Aorta (tissue), 5 donors: Measurements from ENCODE around the gene FCHSD2. TPM values are rescaled to one million over a fixed set of nuclear protein-coding genes. Genes with fewer than 3 reads are reported as not detected.
"Not testable (repeated sequence)": the region's sequence is repeated elsewhere in the genome, so short reads cannot be mapped to it uniquely, and the experiment has no call there.

Experiments
- ATAC-seq: fragments of 200-7000 bp; cut with Tn5 transposase; one replicate; pipeline ENCODE4 v1.9.1; 2022; ENCODE audit warnings: moderate library complexity; ENCODE audit not compliant: low FRiP score
- DNase-seq, 2 donors: peaks; one replicate each; pipeline ENCODE4 v3.0.0-alpha.2; 2020
- H3K27ac ChIP-seq, 2 donors: one replicate each; pipeline ENCODE4 v1.5.1; 2013; ENCODE audit warnings: low read length in 2 of 2, mild to moderate bottlenecking in 2 of 2, moderate library complexity in 2 of 2, control low read depth in 1 of 2, inconsistent platforms in 1 of 2, low read depth in 1 of 2
- H3K27me3 ChIP-seq, 2 donors: one replicate each; pipeline ENCODE4 v1.6.1; 2013; ENCODE audit warnings: control low read depth in 1 of 2, low read length in 1 of 2, mild to moderate bottlenecking in 1 of 2, moderate library complexity in 1 of 2; ENCODE audit not compliant: insufficient read depth in 2 of 2, control insufficient read depth in 1 of 2
- H3K36me3 ChIP-seq, 2 donors: one replicate each; pipeline ENCODE4 v1.6.1; 2013; ENCODE audit warnings: control low read depth in 1 of 2, low read length in 1 of 2, mild to moderate bottlenecking in 1 of 2; ENCODE audit not compliant: insufficient read depth in 2 of 2, control insufficient read depth in 1 of 2
- H3K4me1 ChIP-seq, 2 donors: one replicate each; pipeline ENCODE4 v1.6.1; 2013; ENCODE audit warnings: low read length in 2 of 2, control low read depth in 1 of 2, mild to moderate bottlenecking in 1 of 2, moderate library complexity in 1 of 2; ENCODE audit not compliant: insufficient read depth in 2 of 2, control insufficient read depth in 1 of 2
- H3K4me3 ChIP-seq, 2 donors: one replicate each; pipeline ENCODE4 v1.5.1; 2013; ENCODE audit warnings: low read length in 2 of 2, control low read depth in 1 of 2, mild to moderate bottlenecking in 1 of 2
- H3K9me3 ChIP-seq: one replicate; pipeline ENCODE4 v1.6.1; 2013; ENCODE audit warnings: mild to moderate bottlenecking, low read length; ENCODE audit not compliant: control insufficient read depth
- whole genome bisulfite sequencing, 2 donors: extraction: QIAGEN DNeasy Blood & Tissue Kit; methylation state at CpG; one replicate each; pipeline ENCODE4 v1.1.7; 2013; 5-methylcytosine and 5-hydroxymethylcytosine counted together
- intact Hi-C, 2 donors: fragments of 100-400 bp; cut with DNase I; formaldehyde crosslinking; loops; one replicate each; pipeline versions ENCODE4 v1.14.2 to v1.15.0; 2022
- polyA plus RNA-seq, 2 donors: library from polyadenylated mRNA; stranded (reverse); fragments of 200-250 nt; gene quantifications; one replicate each; pipeline ENCODE4 v1.2.3, GENCODE V29; 2013
- total RNA-seq, 2 donors: library from RNA; stranded (reverse); fragmentation: NEBNext Ultra II Directional; extraction: Animal tissue kit (Norgen Biotek cat#: 25700); gene quantifications; one replicate each; pipeline ENCODE4 v1.2.1, GENCODE V29; 2021
- donor health status: healthy with polysubstance abuse.
- donor health status: Bipolar disorder and iron deficiency.
- donor health status: DM: no; HTN: no; CAD: no.
- donor health status: DM: no; HTN: no; CAD: no.
- donor health status: DM: yes; HTN: yes; CAD: no.

FCHSD2 gene
- total and polyA plus RNA-seq, 4 donors: 34.4 to 107 (median 62.2) TPM

- ATAC-seq (no peak), DNase-seq (no peak)
- WGBS, 2 donors: 37 to 43% methylated on average over 3 of the region's 3 CpGs
- H3K27me3 ChIP-seq: no peaks in the 10 kb centered on the region
- no peaks in the 10 kb centered on the region for H3K4me1 ChIP-seq
- no peak overlapping the region for H3K27ac ChIP-seq
- intact Hi-C loops: no loop called here
- H3K4me3 ChIP-seq: no peak overlapping the region
- no peaks in the 10 kb centered on the region for H3K9me3 ChIP-seq
- H3K36me3 ChIP-seq: no peaks in the 10 kb centered on the region
Observed at GRCh38 chr11:73034331-73034730, 107.8 kb downstream of the FCHSD2 start.

GRCh38 chr11:73030130-73030529 is 112.0 kb downstream of the FCHSD2 start:
- H3K4me3 ChIP-seq: no peak overlapping the region
- 96 to 98% methylated on average over 3 of the region's 3 CpGs for WGBS, 2 donors
- H3K4me1 ChIP-seq: no peaks in the 10 kb centered on the region
- ATAC-seq (no peak), DNase-seq (no peak)
- no peaks in the 10 kb centered on the region for H3K9me3 ChIP-seq
- intact Hi-C loops: no loop called here
- H3K36me3 ChIP-seq: no peaks in the 10 kb centered on the region
- H3K27ac ChIP-seq: no peak overlapping the region
- no peaks in the 10 kb centered on the region for H3K27me3 ChIP-seq

GRCh38 chr11:73029403-73029802 is 112.7 kb downstream of the FCHSD2 start:
- intact Hi-C loops: no loop called here
- WGBS, 2 donors: 87 to 96% methylated on average over 2 of the region's 2 CpGs

GRCh38 chr11:73028611-73029010 is 113.5 kb downstream of the FCHSD2 start:
- intact Hi-C loops: no loop called here
- DNase-seq (no peak), ATAC-seq (no peak)
- Histone ChIP-seq H3K4me1 (no peaks in the 10 kb centered on the region), H3K27me3 (no peaks in the 10 kb centered on the region), H3K4me3 (no peak overlapping the region), H3K36me3 (no peaks in the 10 kb centered on the region), H3K27ac (no peak overlapping the region), H3K9me3 (no peaks in the 10 kb centered on the region)
- 91 to 93% methylated on average over 4 of the region's 4 CpGs for WGBS, 2 donors

More at GRCh38 chr11:73029403-73029802, 112.7 kb downstream of the FCHSD2 start:
- no peaks in the 10 kb centered on the region for H3K9me3 ChIP-seq
- H3K27ac ChIP-seq: no peak overlapping the region
- no peaks in the 10 kb centered on the region for H3K36me3 ChIP-seq
- H3K27me3 ChIP-seq: no peaks in the 10 kb centered on the region
- ATAC-seq: no peak
- no peak for DNase-seq
- no peaks in the 10 kb centered on the region for H3K4me1 ChIP-seq
- H3K4me3 ChIP-seq: no peak overlapping the region

GRCh38 chr11:73027840-73028239 is 114.3 kb downstream of the FCHSD2 start:
- 99 to 100% methylated on average over 2 of the region's 2 CpGs for WGBS, 2 donors
- H3K9me3 ChIP-seq, H3K4me1 ChIP-seq, H3K27ac ChIP-seq, H3K4me3 ChIP-seq, ATAC-seq, DNase-seq, intact Hi-C loops, H3K27me3 ChIP-seq, H3K36me3 ChIP-seq: not testable (repeated sequence)

- H3K27me3 ChIP-seq: no peaks in the 10 kb centered on the region
- intact Hi-C loops: no loop called here
Observed at GRCh38 chr11:73024639-73025038, 117.5 kb downstream of the FCHSD2 start.

GRCh38 chr11:73019996-73020395 is 122.1 kb downstream of the FCHSD2 start:
- DNase-seq (no peak), ATAC-seq (no peak)
- intact Hi-C loops: no loop called here
- Histone ChIP-seq H3K4me3 (no peak overlapping the region), H3K27me3 (no peaks in the 10 kb centered on the region), H3K4me1 (no peaks in the 10 kb centered on the region), H3K27ac (no peak overlapping the region), H3K36me3 (no peaks in the 10 kb centered on the region), H3K9me3 (no peaks in the 10 kb centered on the region)
- 81 to 84% methylated on average over 1 of the region's 1 CpG for WGBS, 2 donors

More at GRCh38 chr11:73024639-73025038, 117.5 kb downstream of the FCHSD2 start:
- no peak overlapping the region for H3K27ac ChIP-seq
- no peaks in the 10 kb centered on the region for H3K4me1 ChIP-seq
- H3K9me3 ChIP-seq: no peaks in the 10 kb centered on the region
- H3K4me3 ChIP-seq: no peak overlapping the region
- WGBS, 2 donors: 95 to 96% methylated on average over 5 of the region's 5 CpGs
- ATAC-seq (no peak), DNase-seq (no peak)
- no peaks in the 10 kb centered on the region for H3K36me3 ChIP-seq

GRCh38 chr11:73019449-73019848 is 122.7 kb downstream of the FCHSD2 start:
- H3K9me3 ChIP-seq: no peaks in the 10 kb centered on the region
- H3K27me3 ChIP-seq: no peaks in the 10 kb centered on the region
- DNase-seq: no peak
- intact Hi-C loops: no loop called here
- H3K4me3 ChIP-seq: no peak overlapping the region
- no peak overlapping the region for H3K27ac ChIP-seq
- ATAC-seq: no peak
- H3K36me3 ChIP-seq: no peaks in the 10 kb centered on the region
- no peaks in the 10 kb centered on the region for H3K4me1 ChIP-seq

- Histone ChIP-seq H3K27ac (no peak overlapping the region), H3K36me3 (no peaks in the 10 kb centered on the region), H3K4me3 (no peak overlapping the region), H3K9me3 (no peaks in the 10 kb centered on the region), H3K4me1 (no peaks in the 10 kb centered on the region), H3K27me3 (no peaks in the 10 kb centered on the region)
- intact Hi-C loops: no loop called here
- no peak for DNase-seq
- no peak for ATAC-seq
Observed at GRCh38 chr11:73018856-73019255, 123.3 kb downstream of the FCHSD2 start.
